SK-N-SH (cell line): Measurements from ENCODE around the gene UNC119. TPM values are rescaled to one million over a fixed set of nuclear protein-coding genes. Genes with fewer than 3 reads are reported as not detected.

ENCODE experiments used
- CTCF ChIA-PET: fragments of 300-600, 350-600 bp; formaldehyde crosslinking; extraction: SDS; loops from one replicate; lab custom pipeline; 2021; lab: Yijun Ruan, JAX
- POLR2A ChIA-PET: fragments of 350-600 bp; sonication (Branson Sonifier 250); formaldehyde crosslinking; extraction: SDS; loops from one replicate; lab custom pipeline; 2020; ENCODE audit warnings: antibody characterized with exemption, inconsistent platforms; lab: Yijun Ruan, JAX
- DNase-seq: peaks from one replicate; pipeline ENCODE4 v3.0.0; 2012
- H2AFZ ChIP-seq: fragments of 200-600 bp; sonication (generic); 2 replicates; pipeline ENCODE4 v1.8.1; 2016; ENCODE audit warnings: antibody characterized with exemption, mild to moderate bottlenecking, low read depth
- H3F3A ChIP-seq: fragments of 200-600 bp; sonication (generic); replicated peaks from 2 replicates; pipeline ENCODE3; 2016; ENCODE audit warnings: antibody characterized with exemption, mild to moderate bottlenecking; ENCODE audit not compliant: insufficient read depth
- H3K27ac ChIP-seq, 2 experiments: fragments of 200-500 bp in 1 of 2; fragments of 200-600 bp in 1 of 2; sonication (Bioruptor generic) in 1 of 2; sonication (generic), shearing (Covaris generic) in 1 of 2; 2 replicates each; pipeline versions ENCODE4 v1.5.1 to v1.6.1; 2014 to 2016; ENCODE audit warnings: low read depth in 2 of 2, inconsistent platforms in 1 of 2, low read length in 1 of 2, mild to moderate bottlenecking in 1 of 2, mixed read lengths in 1 of 2
- H3K27me3 ChIP-seq: fragments of 200-600 bp; sonication (generic), shearing (Covaris generic); 2 replicates; pipeline ENCODE4 v1.6.1; 2016; ENCODE audit warnings: mixed run types; ENCODE audit not compliant: insufficient read depth
- H3K36me3 ChIP-seq, 2 experiments: fragments of 200-500 bp in 1 of 2; fragments of 200-600 bp in 1 of 2; sonication (Bioruptor generic) in 1 of 2; sonication (generic) in 1 of 2; replicated peaks in 1 of 2; 2 replicates each; pipeline versions ENCODE3 to v1.5.1; 2014 to 2016; ENCODE audit warnings: low read length in 1 of 2, mild to moderate bottlenecking in 1 of 2; ENCODE audit not compliant: insufficient read depth in 2 of 2, control insufficient read depth in 1 of 2
- H3K4me1 ChIP-seq, 2 experiments: fragments of 200-500 bp in 1 of 2; fragments of 200-600 bp in 1 of 2; sonication (Bioruptor generic) in 1 of 2; sonication (generic), shearing (Covaris generic) in 1 of 2; 2 replicates each; pipeline versions ENCODE4 v1.5.1 to v1.6.1; 2014 to 2016; ENCODE audit warnings: low read depth in 1 of 2, low read length in 1 of 2, mixed run types in 1 of 2; ENCODE audit not compliant: insufficient read depth in 2 of 2, control insufficient read depth in 1 of 2
- H3K4me2 ChIP-seq: fragments of 200-600 bp; sonication (generic), shearing (Covaris generic); 2 replicates; pipeline ENCODE4 v1.6.1; 2017; ENCODE audit warnings: mixed run types
- H3K4me3 ChIP-seq, 2 experiments: fragments of 200-500 bp in 1 of 2; fragments of 200-600 bp in 1 of 2; sonication (Bioruptor generic) in 1 of 2; sonication (generic), shearing (Covaris generic) in 1 of 2; 2 replicates each; pipeline versions ENCODE4 v1.5.1 to v1.8.1; 2014 to 2016; ENCODE audit warnings: low read depth in 2 of 2, inconsistent platforms in 1 of 2, low read length in 1 of 2, mild to moderate bottlenecking in 1 of 2, mixed read lengths in 1 of 2, moderate library complexity in 1 of 2
- H3K79me2 ChIP-seq: fragments of 200-600 bp; sonication (generic); 2 replicates; pipeline ENCODE4 v1.8.1; 2017; ENCODE audit warnings: mild to moderate bottlenecking; ENCODE audit not compliant: insufficient read depth
- H3K9ac ChIP-seq: fragments of 200-600 bp; sonication (generic); 2 replicates; pipeline ENCODE4 v1.6.1; 2017; ENCODE audit warnings: mixed run types
- H3K9me2 ChIP-seq: fragments of 200-600 bp; sonication (generic); 2 replicates; pipeline ENCODE4 v1.6.1; 2017; ENCODE audit warnings: mixed run types
- H3K9me3 ChIP-seq: fragments of 200-600 bp; sonication (generic); 2 replicates; pipeline ENCODE4 v1.6.1; 2017; ENCODE audit warnings: mixed run types, mild to moderate bottlenecking, moderate library complexity
- H4K20me1 ChIP-seq: fragments of 200-600 bp; sonication (generic); 2 replicates; pipeline ENCODE4 v1.6.1; 2017; ENCODE audit warnings: mild to moderate bottlenecking, mixed run types; ENCODE audit not compliant: insufficient read depth
- FOSL2 ChIP-seq: IDR thresholded peaks from 2 replicates; pipeline ENCODE4 v1.4.0; 2012; ENCODE audit warnings: low read depth, mild to moderate bottlenecking, moderate library complexity, borderline replicate concordance
- FOXM1 ChIP-seq: IDR thresholded peaks from 2 replicates; pipeline ENCODE4 v1.4.0; 2012; ENCODE audit warnings: low read depth, mild to moderate bottlenecking
- NFIC ChIP-seq: IDR thresholded peaks from 2 replicates; pipeline ENCODE4 v1.4.0; 2012; ENCODE audit warnings: borderline replicate concordance
- NRF1 ChIP-seq: IDR thresholded peaks from 2 replicates; pipeline ENCODE4 v1.6.1; 2012; ENCODE audit warnings: low read depth, mild to moderate bottlenecking, low read length
- POLR2AphosphoS5 ChIP-seq: IDR thresholded peaks from 2 replicates; pipeline ENCODE4 v1.6.1; 2012; ENCODE audit warnings: low read depth, low read length
- SMC3 ChIP-seq: IDR thresholded peaks from 2 replicates; pipeline ENCODE4 v1.6.1; 2012; ENCODE audit warnings: low read depth, low read length, improper control_type of control experiment
- TCF12 ChIP-seq: IDR thresholded peaks from 2 replicates; pipeline ENCODE4 v1.4.0; 2012
- WGBS: methylation state at CpG from one replicate; pipeline ENCODE4 v1.1.6; 2017; ENCODE audit warnings: low lambda C conversion rate; 5-methylcytosine and 5-hydroxymethylcytosine counted together
- polyA plus RNA-seq, 3 experiments: library from polyadenylated mRNA; depleted of rRNA; stranded (reverse); fragments of >200 nt; gene quantifications; 2 replicates each; pipeline ENCODE4 v1.2.3, GENCODE V29; 2012
- TF ChIP-seq, protein P1 (sequence below): IDR thresholded peaks from 2 replicates; pipeline ENCODE4 v1.4.0; 2012; ENCODE audit warnings: low read depth, borderline replicate concordance
- TF ChIP-seq, protein P2 (sequence below): IDR thresholded peaks from 2 replicates; pipeline ENCODE4 v1.6.1; 2012; ENCODE audit warnings: mild to moderate bottlenecking, low read depth, low read length, moderate library complexity
- TF ChIP-seq, protein P3 (sequence below): fragments of 200-600 bp; sonication (generic); IDR thresholded peaks from 2 replicates; pipeline ENCODE4 v1.6.1; 2017; ENCODE audit warnings: antibody characterized with exemption, mild to moderate bottlenecking, moderate library complexity

Gene UNC119
- polyA plus RNA-seq, 1 of the 3 experiments (the other 2 are of a cell fraction), result 89.9 TPM

DNA sequence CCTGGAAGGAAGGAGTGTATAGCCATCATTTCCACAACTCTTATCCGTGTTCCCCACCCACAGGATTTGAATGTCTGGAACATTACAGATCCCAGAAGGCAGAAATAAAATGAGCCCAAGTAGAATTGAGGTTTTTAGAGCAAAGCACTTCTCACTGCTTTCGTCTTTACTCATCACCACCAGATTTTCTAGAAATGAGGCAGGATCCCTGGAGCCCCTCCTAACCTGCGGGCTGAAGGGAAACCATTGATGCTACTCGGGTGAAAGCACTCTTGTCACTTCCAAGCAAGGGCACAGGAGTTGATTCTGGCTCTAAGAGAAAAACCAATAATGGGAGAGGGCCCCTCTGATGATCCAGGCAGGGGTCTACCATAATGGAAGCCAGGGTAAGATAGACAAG lies 27.1 kb upstream of the UNC119 start:
- ChIA-PET POLR2A (no interaction called here), CTCF (interaction anchor here (0.9 kb wide), 1 partner anchor 9 kb away, joined by 4 read pairs; no protein-coding TSS in a partner anchor)
- Histone ChIP-seq H3K27me3 (no peaks in the 10 kb centered on the region), H3K4me3 (no peak overlapping the region), H3K4me2 (no peak overlapping the region), H3K4me1 (peaks cover 0 to 22% of the 10 kb centered on the region in 2 experiments; a peak in 2 of 4 replicates), H3K9ac (no peak overlapping the region), H3K9me3 (no peaks in the 10 kb centered on the region), H3K9me2 (no peaks in the 10 kb centered on the region), H4K20me1 (no peaks in the 10 kb centered on the region), H3K27ac (no peak overlapping the region), H3K79me2 (no peaks in the 10 kb centered on the region), H3F3A (peaks cover 19% of the 10 kb centered on the region), H3K36me3 (peaks cover 28 to 65% of the 10 kb centered on the region in 2 experiments), H2AFZ (no peak overlapping the region)
- TF ChIP-seq NRF1, result no peak
- no peak for TF ChIP-seq TCF12
- no peak for TF ChIP-seq POLR2AphosphoS5
- TF ChIP-seq FOSL2, result no peak
- TF ChIP-seq, protein P1, sequence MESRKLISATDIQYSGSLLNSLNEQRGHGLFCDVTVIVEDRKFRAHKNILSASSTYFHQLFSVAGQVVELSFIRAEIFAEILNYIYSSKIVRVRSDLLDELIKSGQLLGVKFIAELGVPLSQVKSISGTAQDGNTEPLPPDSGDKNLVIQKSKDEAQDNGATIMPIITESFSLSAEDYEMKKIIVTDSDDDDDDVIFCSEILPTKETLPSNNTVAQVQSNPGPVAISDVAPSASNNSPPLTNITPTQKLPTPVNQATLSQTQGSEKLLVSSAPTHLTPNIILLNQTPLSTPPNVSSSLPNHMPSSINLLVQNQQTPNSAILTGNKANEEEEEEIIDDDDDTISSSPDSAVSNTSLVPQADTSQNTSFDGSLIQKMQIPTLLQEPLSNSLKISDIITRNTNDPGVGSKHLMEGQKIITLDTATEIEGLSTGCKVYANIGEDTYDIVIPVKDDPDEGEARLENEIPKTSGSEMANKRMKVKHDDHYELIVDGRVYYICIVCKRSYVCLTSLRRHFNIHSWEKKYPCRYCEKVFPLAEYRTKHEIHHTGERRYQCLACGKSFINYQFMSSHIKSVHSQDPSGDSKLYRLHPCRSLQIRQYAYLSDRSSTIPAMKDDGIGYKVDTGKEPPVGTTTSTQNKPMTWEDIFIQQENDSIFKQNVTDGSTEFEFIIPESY, result no peak
- no peak for TF ChIP-seq SMC3
- TF ChIP-seq, protein P2, sequence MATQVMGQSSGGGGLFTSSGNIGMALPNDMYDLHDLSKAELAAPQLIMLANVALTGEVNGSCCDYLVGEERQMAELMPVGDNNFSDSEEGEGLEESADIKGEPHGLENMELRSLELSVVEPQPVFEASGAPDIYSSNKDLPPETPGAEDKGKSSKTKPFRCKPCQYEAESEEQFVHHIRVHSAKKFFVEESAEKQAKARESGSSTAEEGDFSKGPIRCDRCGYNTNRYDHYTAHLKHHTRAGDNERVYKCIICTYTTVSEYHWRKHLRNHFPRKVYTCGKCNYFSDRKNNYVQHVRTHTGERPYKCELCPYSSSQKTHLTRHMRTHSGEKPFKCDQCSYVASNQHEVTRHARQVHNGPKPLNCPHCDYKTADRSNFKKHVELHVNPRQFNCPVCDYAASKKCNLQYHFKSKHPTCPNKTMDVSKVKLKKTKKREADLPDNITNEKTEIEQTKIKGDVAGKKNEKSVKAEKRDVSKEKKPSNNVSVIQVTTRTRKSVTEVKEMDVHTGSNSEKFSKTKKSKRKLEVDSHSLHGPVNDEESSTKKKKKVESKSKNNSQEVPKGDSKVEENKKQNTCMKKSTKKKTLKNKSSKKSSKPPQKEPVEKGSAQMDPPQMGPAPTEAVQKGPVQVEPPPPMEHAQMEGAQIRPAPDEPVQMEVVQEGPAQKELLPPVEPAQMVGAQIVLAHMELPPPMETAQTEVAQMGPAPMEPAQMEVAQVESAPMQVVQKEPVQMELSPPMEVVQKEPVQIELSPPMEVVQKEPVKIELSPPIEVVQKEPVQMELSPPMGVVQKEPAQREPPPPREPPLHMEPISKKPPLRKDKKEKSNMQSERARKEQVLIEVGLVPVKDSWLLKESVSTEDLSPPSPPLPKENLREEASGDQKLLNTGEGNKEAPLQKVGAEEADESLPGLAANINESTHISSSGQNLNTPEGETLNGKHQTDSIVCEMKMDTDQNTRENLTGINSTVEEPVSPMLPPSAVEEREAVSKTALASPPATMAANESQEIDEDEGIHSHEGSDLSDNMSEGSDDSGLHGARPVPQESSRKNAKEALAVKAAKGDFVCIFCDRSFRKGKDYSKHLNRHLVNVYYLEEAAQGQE, result no peak
- no peak for DNase-seq
- 91% methylated on average over 4 of the region's 4 CpGs for WGBS

DNA sequence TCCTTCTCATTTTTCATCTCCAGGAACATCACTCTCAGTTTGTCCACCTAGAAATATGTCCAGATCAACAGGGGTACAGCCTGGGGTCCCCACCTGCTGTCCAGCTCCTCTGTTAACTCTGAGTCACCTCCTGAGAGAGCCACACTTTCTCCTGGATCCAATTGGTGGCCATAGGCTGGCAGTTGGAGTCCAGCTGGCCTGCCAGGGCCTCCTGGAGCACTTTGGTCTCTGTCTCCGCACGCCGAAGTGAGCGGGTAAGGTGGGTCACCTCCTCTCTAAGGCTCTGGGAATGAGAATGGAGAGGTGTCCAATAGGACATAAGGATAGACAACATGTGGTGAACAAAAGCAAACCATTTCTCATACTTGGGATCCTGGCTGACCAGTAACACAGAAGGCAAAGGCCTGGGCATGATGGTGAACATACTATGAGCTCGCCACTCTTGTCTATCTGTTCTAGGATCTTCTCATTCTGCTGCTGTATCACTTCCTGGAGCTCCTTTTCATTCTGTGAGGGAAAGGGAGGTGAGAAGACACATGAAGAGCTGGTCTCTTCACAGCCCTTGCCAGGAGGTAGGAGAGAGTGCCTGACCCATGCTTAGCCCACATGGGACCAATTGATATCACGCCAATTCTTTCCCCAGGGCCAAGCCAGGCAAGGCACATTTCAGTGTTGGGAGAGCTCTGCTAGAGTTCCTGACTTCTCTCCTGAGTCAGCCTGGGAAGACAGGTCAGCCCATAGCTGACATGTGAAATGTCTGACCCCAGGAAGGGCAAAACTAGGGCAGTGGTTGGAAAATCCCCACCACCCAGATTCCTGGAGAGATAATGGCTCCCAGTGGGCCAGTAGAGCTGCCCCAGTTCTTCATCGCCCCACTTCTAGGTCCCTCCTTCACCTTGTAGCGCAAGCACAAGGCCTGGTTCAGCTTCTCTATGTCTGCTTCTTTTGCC lies 26.1 kb upstream of the UNC119 start:
- WGBS, result 94% methylated on average over 8 of the region's 8 CpGs
- H3K27me3 ChIP-seq, result no peaks in the 10 kb centered on the region
- H3K9me3 ChIP-seq, result no peaks in the 10 kb centered on the region
- H3K9me2 ChIP-seq, result no peaks in the 10 kb centered on the region
- no peak for DNase-seq
- no peaks in the 10 kb centered on the region for H3K79me2 ChIP-seq
- no peak overlapping the region for H3K4me3 ChIP-seq
- CTCF ChIA-PET, result interaction anchor here (0.9 to 1.6 kb wide), 3 partner anchors 8 to 34 kb away, joined by 3 to 4 read pairs (median 3); no protein-coding TSS in a partner anchor
- no peak overlapping the region for H2AFZ ChIP-seq
- no peak overlapping the region for H3K9ac ChIP-seq
- TF ChIP-seq FOXM1, result no peak
- TF ChIP-seq, protein P3, sequence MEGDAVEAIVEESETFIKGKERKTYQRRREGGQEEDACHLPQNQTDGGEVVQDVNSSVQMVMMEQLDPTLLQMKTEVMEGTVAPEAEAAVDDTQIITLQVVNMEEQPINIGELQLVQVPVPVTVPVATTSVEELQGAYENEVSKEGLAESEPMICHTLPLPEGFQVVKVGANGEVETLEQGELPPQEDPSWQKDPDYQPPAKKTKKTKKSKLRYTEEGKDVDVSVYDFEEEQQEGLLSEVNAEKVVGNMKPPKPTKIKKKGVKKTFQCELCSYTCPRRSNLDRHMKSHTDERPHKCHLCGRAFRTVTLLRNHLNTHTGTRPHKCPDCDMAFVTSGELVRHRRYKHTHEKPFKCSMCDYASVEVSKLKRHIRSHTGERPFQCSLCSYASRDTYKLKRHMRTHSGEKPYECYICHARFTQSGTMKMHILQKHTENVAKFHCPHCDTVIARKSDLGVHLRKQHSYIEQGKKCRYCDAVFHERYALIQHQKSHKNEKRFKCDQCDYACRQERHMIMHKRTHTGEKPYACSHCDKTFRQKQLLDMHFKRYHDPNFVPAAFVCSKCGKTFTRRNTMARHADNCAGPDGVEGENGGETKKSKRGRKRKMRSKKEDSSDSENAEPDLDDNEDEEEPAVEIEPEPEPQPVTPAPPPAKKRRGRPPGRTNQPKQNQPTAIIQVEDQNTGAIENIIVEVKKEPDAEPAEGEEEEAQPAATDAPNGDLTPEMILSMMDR, result no peak
- TF ChIP-seq, protein P2, result no peak
- TF ChIP-seq NFIC, result no peak
- no peaks in the 10 kb centered on the region for H4K20me1 ChIP-seq
- peaks cover 19% of the 10 kb centered on the region for H3F3A ChIP-seq
- no peak overlapping the region for H3K4me2 ChIP-seq
- peaks cover 0 to 27% of the 10 kb centered on the region in 2 experiments; a peak in 2 of 4 replicates for H3K4me1 ChIP-seq
- H3K36me3 ChIP-seq, result peaks cover 26 to 55% of the 10 kb centered on the region in 2 experiments
- no peak overlapping the region for H3K27ac ChIP-seq
- POLR2A ChIA-PET, result no interaction called here
